BLaER1 (cell line): ENCODE data around the gene MOSPD3.

Experiments
- H3K27ac ChIP-seq: shearing (Covaris generic); formaldehyde crosslinking; 2 replicates; pipeline ENCODE4 v1.8.1; 2022
- H3K27me3 ChIP-seq: shearing (Covaris generic); formaldehyde crosslinking; 2 replicates; pipeline ENCODE4 v1.8.1; 2022
- H3K36me3 ChIP-seq: shearing (Covaris generic); formaldehyde crosslinking; 2 replicates; pipeline ENCODE4 v1.8.1; 2022
- H3K4me1 ChIP-seq: shearing (Covaris generic); formaldehyde crosslinking; 2 replicates; pipeline ENCODE4 v1.8.1; 2022
- H3K4me2 ChIP-seq: shearing (Covaris generic); formaldehyde crosslinking; 2 replicates; pipeline ENCODE4 v1.8.1; 2022
- H3K4me3 ChIP-seq: shearing (Covaris generic); formaldehyde crosslinking; 2 replicates; pipeline ENCODE4 v1.8.1; 2022
- H3K9ac ChIP-seq: shearing (Covaris generic); formaldehyde crosslinking; 2 replicates; pipeline ENCODE4 v1.8.1; 2022
- H3K9me3 ChIP-seq: shearing (Covaris generic); formaldehyde crosslinking; 2 replicates; pipeline ENCODE4 v1.8.1; 2022
- H4K20me1 ChIP-seq: shearing (Covaris generic); formaldehyde crosslinking; 2 replicates; pipeline ENCODE4 v1.8.1; 2022
- Cebpa-rat ChIP-seq: shearing (Covaris generic); IDR thresholded peaks from 2 replicates; pipeline ENCODE4 v1.8.1; 2022

MOSPD3 gene

DNA sequence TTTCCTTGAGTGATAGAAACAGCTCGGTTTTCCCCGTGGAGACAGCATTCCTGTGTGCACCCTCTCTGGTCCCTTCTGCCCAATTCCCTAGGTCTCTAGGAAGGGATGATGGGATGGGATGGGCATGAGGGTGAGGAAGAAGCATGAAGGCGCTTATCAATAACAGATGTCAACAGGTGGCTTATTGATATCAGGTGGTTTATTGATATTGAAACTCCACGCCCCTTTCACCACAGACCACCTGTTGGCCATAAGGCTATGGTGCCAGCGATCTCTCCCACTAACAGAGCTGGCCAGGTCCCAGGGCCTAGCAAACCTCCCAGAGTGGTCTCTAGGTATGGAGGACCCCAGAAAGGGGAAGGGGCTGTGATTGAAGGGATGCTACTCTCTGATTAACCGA lies 7.9 kb downstream of the MOSPD3 start:
- H3K36me3 ChIP-seq, result peaks cover 24% of the 10 kb centered on the region
- no peaks in the 10 kb centered on the region for H4K20me1 ChIP-seq

GRCh38 chr7:100620804-100621203 lies 8.5 kb downstream of the MOSPD3 start:
- no peak overlapping the region for H3K27ac ChIP-seq
- no peaks in the 10 kb centered on the region for H3K4me1 ChIP-seq
- H3K9ac ChIP-seq, result no peak overlapping the region
- no peak overlapping the region for H3K4me2 ChIP-seq
- no peaks in the 10 kb centered on the region for H3K27me3 ChIP-seq
- peaks cover 30% of the 10 kb centered on the region for H3K36me3 ChIP-seq
- no peak overlapping the region for H3K4me3 ChIP-seq
- H3K9me3 ChIP-seq, result no peaks in the 10 kb centered on the region
- TF ChIP-seq Cebpa-rat, result no peak
- H4K20me1 ChIP-seq, result no peaks in the 10 kb centered on the region

More for the DNA sequence above, 7.9 kb downstream of the MOSPD3 start:
- TF ChIP-seq Cebpa-rat, result no peak
- Histone ChIP-seq H3K4me1 (peaks cover 2% of the 10 kb centered on the region; the same call in 1 of the 2 replicates), H3K27ac (no peak overlapping the region), H3K9me3 (no peaks in the 10 kb centered on the region), H3K4me3 (no peak overlapping the region), H3K4me2 (no peak overlapping the region), H3K27me3 (no peaks in the 10 kb centered on the region), H3K9ac (no peak overlapping the region)

- H3K9ac ChIP-seq, result 0 out of 2 replicates have a peak overlapping the region, but pooled peaks have one; percentile 0
- H3K4me1 ChIP-seq, result peaks cover 5% of the 10 kb centered on the region; the same call in 1 of the 2 replicates
- no peak for TF ChIP-seq Cebpa-rat
- no peak overlapping the region for H3K27ac ChIP-seq
- no peaks in the 10 kb centered on the region for H3K27me3 ChIP-seq
- peaks cover 32% of the 10 kb centered on the region for H3K36me3 ChIP-seq
- no peaks in the 10 kb centered on the region for H3K9me3 ChIP-seq
- no peaks in the 10 kb centered on the region for H4K20me1 ChIP-seq
- H3K4me2 ChIP-seq, result no peak overlapping the region
- H3K4me3 ChIP-seq, result no peak overlapping the region
These were observed 9.2 kb downstream of the MOSPD3 start for GRCh38 chr7:100621554-100621953.

DNA sequence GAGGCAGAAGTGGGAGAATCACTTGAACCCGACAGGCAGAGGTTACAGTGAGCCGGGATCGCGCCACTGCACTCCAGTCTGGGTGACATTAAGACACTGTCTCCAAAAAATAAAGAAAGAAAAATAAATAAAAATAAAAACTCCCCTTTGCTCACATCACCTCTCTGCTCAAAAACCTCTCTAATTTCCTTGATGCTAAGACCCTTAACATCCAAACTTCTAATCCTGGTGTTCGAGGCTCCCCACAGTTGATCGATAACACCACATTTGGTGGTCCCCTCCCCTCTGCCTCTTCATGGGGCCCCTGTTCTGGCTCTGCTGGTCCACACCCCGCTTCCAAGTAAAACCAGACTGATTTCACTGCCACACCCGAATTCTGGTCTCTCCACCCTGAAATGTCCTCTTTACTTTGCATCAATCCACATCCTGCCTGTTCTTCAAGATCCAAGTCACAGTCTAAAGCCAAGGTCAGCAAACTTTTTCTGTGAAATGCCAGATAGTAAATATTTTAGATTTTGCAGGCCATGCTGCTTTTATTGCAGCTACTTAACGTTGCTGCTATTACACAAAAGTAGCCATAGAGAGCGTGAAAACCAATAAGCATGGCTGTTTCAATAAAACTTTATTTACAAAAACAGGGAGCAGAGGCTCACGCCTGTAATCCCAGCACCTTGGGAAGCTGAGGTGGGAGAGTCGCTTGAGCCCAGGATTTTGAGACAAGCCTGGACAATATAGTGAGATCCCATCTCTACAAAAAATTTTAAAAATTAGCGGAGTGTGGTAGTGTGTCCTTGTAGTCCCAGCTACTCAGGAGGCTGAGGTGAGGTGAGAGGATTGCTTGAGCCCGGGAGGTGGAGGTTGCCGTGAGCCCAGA lies 11.8 kb downstream of the MOSPD3 start:
- no peak overlapping the region for H3K4me3 ChIP-seq
- no peak for TF ChIP-seq Cebpa-rat
- no peak overlapping the region for H3K27ac ChIP-seq
- no peaks in the 10 kb centered on the region for H3K27me3 ChIP-seq
- no peak overlapping the region for H3K4me2 ChIP-seq
- no peaks in the 10 kb centered on the region for H4K20me1 ChIP-seq
- peaks cover 42% of the 10 kb centered on the region for H3K36me3 ChIP-seq
- no peaks in the 10 kb centered on the region for H3K9me3 ChIP-seq
- H3K4me1 ChIP-seq, result peaks cover 29% of the 10 kb centered on the region
- no peak overlapping the region for H3K9ac ChIP-seq

GRCh38 chr7:100626055-100626454 lies 13.7 kb downstream of the MOSPD3 start:
- Histone ChIP-seq H3K4me3 (peak overlapping the region; percentile 69), H3K9me3 (no peaks in the 10 kb centered on the region), H3K36me3 (peaks cover 43% of the 10 kb centered on the region), H3K27me3 (no peaks in the 10 kb centered on the region), H4K20me1 (no peaks in the 10 kb centered on the region), H3K9ac (no peak overlapping the region), H3K4me2 (peak overlapping the region; percentile 99), H3K4me1 (peaks cover 47% of the 10 kb centered on the region), H3K27ac (no peak overlapping the region)
- TF ChIP-seq Cebpa-rat, result no peak

DNA sequence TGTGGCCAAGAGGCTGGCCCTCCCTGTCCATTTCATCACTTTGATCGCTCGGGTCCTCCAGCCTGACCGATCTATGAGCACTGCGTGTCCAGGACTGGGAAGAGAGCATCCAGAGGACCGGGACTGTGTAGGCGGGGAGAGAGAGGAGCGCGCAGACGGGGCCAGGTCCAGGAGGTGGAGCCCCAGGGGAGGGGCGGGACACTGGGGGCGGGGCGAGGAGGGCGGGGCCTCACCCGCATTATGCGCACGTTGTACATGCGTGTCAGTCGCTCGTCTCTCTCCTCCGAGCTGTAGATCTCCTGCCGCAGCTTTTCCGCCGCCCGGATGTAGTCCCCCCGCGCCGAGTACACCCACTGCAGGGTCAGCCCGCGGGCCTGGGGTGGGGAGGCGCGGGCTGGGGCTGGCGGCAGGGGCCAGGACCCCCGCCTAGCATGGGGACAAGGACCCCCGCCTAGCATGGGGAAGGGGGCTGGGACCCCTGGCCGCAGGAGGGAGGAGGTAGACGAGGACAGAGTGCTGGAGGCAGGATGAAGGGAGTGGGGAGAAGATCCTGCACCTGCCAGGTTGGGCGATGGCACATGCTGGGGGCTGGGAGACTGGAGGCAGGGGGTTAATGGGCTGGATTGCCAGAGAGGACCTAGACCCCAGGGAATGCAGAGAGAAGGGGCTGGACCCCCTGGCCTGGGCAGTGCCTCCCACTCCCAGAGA lies 14.3 kb downstream of the MOSPD3 start:
- H3K9me3 ChIP-seq, result no peaks in the 10 kb centered on the region
- peaks cover 54% of the 10 kb centered on the region for H3K4me1 ChIP-seq
- peak overlapping the region; percentile 69 for H3K4me3 ChIP-seq
- no peaks in the 10 kb centered on the region for H3K27me3 ChIP-seq
- peak overlapping the region; percentile 85 for H3K27ac ChIP-seq
- H3K9ac ChIP-seq, result peak overlapping the region; percentile 79
- no peaks in the 10 kb centered on the region for H4K20me1 ChIP-seq
- peaks cover 40% of the 10 kb centered on the region for H3K36me3 ChIP-seq
- H3K4me2 ChIP-seq, result peak overlapping the region; percentile 99
- no peak for TF ChIP-seq Cebpa-rat

DNA sequence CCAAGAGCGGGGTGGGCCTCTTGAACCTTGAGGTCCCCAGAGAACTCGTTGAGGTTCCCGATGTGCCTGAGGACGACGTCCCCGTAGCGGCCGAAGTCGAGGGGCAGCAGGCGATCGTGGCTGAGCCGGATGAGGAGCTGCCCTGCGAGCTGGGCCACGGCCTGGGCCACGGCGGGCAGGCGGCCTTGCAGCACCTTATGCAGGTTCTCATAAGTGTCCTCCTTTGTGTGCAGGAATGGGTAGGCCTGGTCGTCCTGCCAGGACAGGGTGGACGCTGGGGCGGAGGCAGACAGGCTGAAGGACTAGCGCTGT lies 14.9 kb downstream of the MOSPD3 start:
- Histone ChIP-seq H3K4me1 (peaks cover 59% of the 10 kb centered on the region), H3K9me3 (no peaks in the 10 kb centered on the region), H4K20me1 (no peaks in the 10 kb centered on the region), H3K4me2 (peak overlapping the region; percentile 99), H3K27me3 (no peaks in the 10 kb centered on the region), H3K27ac (peak overlapping the region; percentile 85), H3K9ac (peak overlapping the region; percentile 79), H3K36me3 (peaks cover 35% of the 10 kb centered on the region), H3K4me3 (peak overlapping the region; percentile 69)
- TF ChIP-seq Cebpa-rat, result no peak

GRCh38 chr7:100629117-100629716 lies 16.9 kb downstream of the MOSPD3 start:
- Histone ChIP-seq H3K4me2 (peak overlapping the region; percentile 57), H3K9ac (no peak overlapping the region), H3K27ac (0 out of 2 replicates have a peak overlapping the region, but pooled peaks have one; percentile 30), H3K36me3 (peaks cover 29% of the 10 kb centered on the region), H3K27me3 (no peaks in the 10 kb centered on the region), H3K4me3 (no peak overlapping the region), H3K4me1 (peaks cover 73% of the 10 kb centered on the region), H3K9me3 (no peaks in the 10 kb centered on the region), H4K20me1 (no peaks in the 10 kb centered on the region)
- TF ChIP-seq Cebpa-rat, result no peak

DNA sequence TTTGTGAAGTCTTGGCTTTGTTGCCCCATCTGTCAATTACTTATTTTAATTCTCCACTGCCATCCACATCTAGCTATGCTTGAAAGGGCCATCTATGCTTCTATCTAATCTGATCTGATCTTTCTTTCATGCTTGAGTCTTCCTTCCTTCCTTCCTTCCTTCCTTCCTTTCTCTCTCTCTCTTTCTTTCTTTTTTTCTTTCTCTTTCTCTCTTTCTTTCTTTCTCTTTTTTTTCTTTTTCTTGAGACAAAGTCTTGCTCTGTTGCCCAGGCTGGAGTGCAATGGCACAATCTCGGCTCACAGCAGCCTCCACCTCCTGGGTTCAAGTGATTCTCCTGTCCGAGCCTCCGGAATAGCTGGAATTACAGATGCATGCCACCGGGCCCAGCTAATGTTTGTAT lies 17.7 kb downstream of the MOSPD3 start:
- H3K27me3 ChIP-seq, result no peaks in the 10 kb centered on the region
- no peaks in the 10 kb centered on the region for H3K9me3 ChIP-seq
- H3K4me1 ChIP-seq, result peaks cover 82% of the 10 kb centered on the region
- H3K4me2 ChIP-seq, result peak overlapping the region; percentile 57
- peaks cover 29% of the 10 kb centered on the region for H3K36me3 ChIP-seq
- no peak overlapping the region for H3K4me3 ChIP-seq
- H3K27ac ChIP-seq, result 0 out of 2 replicates have a peak overlapping the region, but pooled peaks have one; percentile 30
- no peak for TF ChIP-seq Cebpa-rat
- H4K20me1 ChIP-seq, result no peaks in the 10 kb centered on the region
- no peak overlapping the region for H3K9ac ChIP-seq
